NCI-H774 (cell line): ENCODE measurements around the gene ZBTB12.
"Not testable (repeated sequence)": the region's sequence is repeated elsewhere in the genome, so short reads cannot be mapped to it uniquely, and the experiment has no call there.

Experiments used
- DNase-seq: peaks from one replicate; lab custom pipeline; 2025; lab: John Stamatoyannopoulos, UW

Gene ZBTB12

GRCh38 chr6:31874836-31875572 lies 26.9 kb downstream of the ZBTB12 start:
- DNase-seq = no peak

GRCh38 chr6:31874084-31874670 lies 27.7 kb downstream of the ZBTB12 start:
- DNase-seq = no peak

- no peak for DNase-seq
These were observed 30.7 kb downstream of the ZBTB12 start for GRCh38 chr6:31871046-31871659.

- no peak for DNase-seq
These were observed 31.4 kb downstream of the ZBTB12 start for GRCh38 chr6:31870385-31870921.

GRCh38 chr6:31869343-31869742 lies 32.5 kb downstream of the ZBTB12 start:
- DNase-seq = no peak

- not testable (repeated sequence) for DNase-seq
These were observed 33.3 kb downstream of the ZBTB12 start for GRCh38 chr6:31868658-31868971.

GRCh38 chr6:31865205-31866118 lies 36.4 kb downstream of the ZBTB12 start:
- DNase-seq = no peak

GRCh38 chr6:31864818-31865204 lies 37.1 kb downstream of the ZBTB12 start:
- DNase-seq = no peak

- DNase-seq = not testable (repeated sequence)
These were observed 37.7 kb downstream of the ZBTB12 start for GRCh38 chr6:31864123-31864562.

- peak; percentile 99 for DNase-seq
These were observed 39.3 kb downstream of the ZBTB12 start, which contains the start of gene NEU1 for GRCh38 chr6:31862344-31863235. Gene NEU1 (minus strand): TSS chr6:31862821. CDS start chr6:31862776, 45 bp downstream.

GRCh38 chr6:31861919-31862343 lies 40.0 kb downstream of the ZBTB12 start:
- DNase-seq = no peak

- no peak for DNase-seq
These were observed 40.7 kb downstream of the ZBTB12 start for GRCh38 chr6:31861150-31861549.

GRCh38 chr6:31860349-31860748 lies 41.5 kb downstream of the ZBTB12 start:
- no peak for DNase-seq

GRCh38 chr6:31859923-31860322 lies 42.0 kb downstream of the ZBTB12 start:
- no peak for DNase-seq

GRCh38 chr6:31858707-31859106 lies 43.2 kb downstream of the ZBTB12 start:
- no peak for DNase-seq

- DNase-seq = not testable (repeated sequence)
These were observed 44.1 kb downstream of the ZBTB12 start for GRCh38 chr6:31857774-31858173.

GRCh38 chr6:31851980-31852718 lies 49.7 kb downstream of the ZBTB12 start:
- DNase-seq = not testable (repeated sequence)

- DNase-seq = no peak
These were observed 50.4 kb downstream of the ZBTB12 start for GRCh38 chr6:31851485-31851832.

GRCh38 chr6:31850765-31851484 lies 51.0 kb downstream of the ZBTB12 start:
- DNase-seq = no peak
